NCI-H187 (cell line): ENCODE results near the gene CALM1.

Experiments used
- DNase-seq, 2 experiments: peaks; one replicate each; lab custom pipeline; 2025; lab: John Stamatoyannopoulos, UW

CALM1 gene

GRCh38 chr14:90408713-90409112 lies 11.9 kb downstream of the CALM1 start:
- DNase-seq: no peak

GRCh38 chr14:90409209-90409730 lies 12.4 kb downstream of the CALM1 start:
- no peak for DNase-seq

GRCh38 chr14:90412058-90412457 lies 15.2 kb downstream of the CALM1 start:
- no peak for DNase-seq

GRCh38 chr14:90416720-90417119 lies 19.9 kb downstream of the CALM1 start:
- no peak for DNase-seq

GRCh38 chr14:90418053-90418452 lies 21.2 kb downstream of the CALM1 start:
- no peak for DNase-seq

- no peak for DNase-seq
Measured at GRCh38 chr14:90419200-90419599, 22.4 kb downstream of the CALM1 start.

- DNase-seq: no peak
Measured at GRCh38 chr14:90421001-90421631, 24.3 kb downstream of the CALM1 start.

- no peak for DNase-seq
Measured at GRCh38 chr14:90421632-90422020, 24.8 kb downstream of the CALM1 start.

- no peak for DNase-seq
Measured at GRCh38 chr14:90423166-90423565, 26.3 kb downstream of the CALM1 start.

GRCh38 chr14:90424075-90424474 lies 27.2 kb downstream of the CALM1 start:
- no peak for DNase-seq

GRCh38 chr14:90424686-90425372 lies 28.0 kb downstream of the CALM1 start:
- DNase-seq: no peak

- DNase-seq: no peak
Measured at GRCh38 chr14:90425373-90425879, 28.6 kb downstream of the CALM1 start.

GRCh38 chr14:90426031-90426540 lies 29.3 kb downstream of the CALM1 start:
- no peak for DNase-seq

- DNase-seq: peak in 1 of 2 experiments; percentile 35
Measured at GRCh38 chr14:90426663-90427062, 29.8 kb downstream of the CALM1 start.

- no peak for DNase-seq
Measured at GRCh38 chr14:90427848-90428426, 31.1 kb downstream of the CALM1 start.

- DNase-seq: no peak
Measured at GRCh38 chr14:90428676-90429075, 31.8 kb downstream of the CALM1 start.

- DNase-seq: no peak
Measured at GRCh38 chr14:90429236-90429635, 32.4 kb downstream of the CALM1 start.

GRCh38 chr14:90429754-90430153 lies 32.9 kb downstream of the CALM1 start:
- DNase-seq: no peak

- no peak for DNase-seq
Measured at GRCh38 chr14:90434370-90435020, 37.7 kb downstream of the CALM1 start.

- DNase-seq: no peak
Measured at GRCh38 chr14:90438841-90439240, 42.0 kb downstream of the CALM1 start.

GRCh38 chr14:90440021-90440451 lies 43.2 kb downstream of the CALM1 start:
- DNase-seq: peak; percentile 46 to 47

- no peak for DNase-seq
Measured at GRCh38 chr14:90440592-90440991, 43.8 kb downstream of the CALM1 start.
